ENCODE results near the gene KLHL29. TPM values are rescaled to one million over a fixed set of nuclear protein-coding genes. Genes with fewer than 3 reads are reported as not detected.

The KLHL29 gene
- total RNA-seq, 1 donor from 2014 or later: 17.5 TPM

- Mint-ChIP-seq H3K4me1 (ENCODE audit: unreplicated experiment) (no peaks in the 10 kb centered on the region), H3K4me3 (ENCODE audit: unreplicated experiment) (no peak overlapping the region), H3K27me3 (ENCODE audit: unreplicated experiment) (no peaks in the 10 kb centered on the region), H3K27ac (ENCODE audit: unreplicated experiment) (no peak overlapping the region), H3K9me3 (ENCODE audit: unreplicated experiment) (no peaks in the 10 kb centered on the region), H3K36me3 (ENCODE audit: low read depth, unreplicated experiment) (no peaks in the 10 kb centered on the region)
- TF ChIP-seq CTCF (IDR thresholded peaks at IDR 0.05; ENCODE audit: unreplicated experiment): no peak
- DNase-seq (ENCODE audit: low spot score): no peak
Observed at GRCh38 chr2:23557455-23557854, 172.5 kb downstream of the KLHL29 start.

- Mint-ChIP-seq H3K27me3 (ENCODE audit: unreplicated experiment) (no peaks in the 10 kb centered on the region), H3K27ac (ENCODE audit: unreplicated experiment) (no peak overlapping the region), H3K4me3 (ENCODE audit: unreplicated experiment) (no peak overlapping the region), H3K4me1 (ENCODE audit: unreplicated experiment) (no peaks in the 10 kb centered on the region), H3K36me3 (ENCODE audit: low read depth, unreplicated experiment) (peaks cover under 1% of the 10 kb centered on the region), H3K9me3 (ENCODE audit: unreplicated experiment) (no peaks in the 10 kb centered on the region)
- DNase-seq (ENCODE audit: low spot score): no peak
- TF ChIP-seq CTCF (IDR thresholded peaks at IDR 0.05; ENCODE audit: unreplicated experiment): no peak
Observed at GRCh38 chr2:23559561-23560239, 174.7 kb downstream of the KLHL29 start.

GRCh38 chr2:23561088-23561487, 176.1 kb downstream of the KLHL29 start:
- no peak for TF ChIP-seq CTCF (IDR thresholded peaks at IDR 0.05; ENCODE audit: unreplicated experiment)
- DNase-seq (ENCODE audit: low spot score): no peak
- Mint-ChIP-seq H3K27ac (ENCODE audit: unreplicated experiment) (no peak overlapping the region), H3K4me3 (ENCODE audit: unreplicated experiment) (no peak overlapping the region), H3K36me3 (ENCODE audit: low read depth, unreplicated experiment) (peaks cover 6% of the 10 kb centered on the region), H3K4me1 (ENCODE audit: unreplicated experiment) (no peaks in the 10 kb centered on the region), H3K9me3 (ENCODE audit: unreplicated experiment) (no peaks in the 10 kb centered on the region), H3K27me3 (ENCODE audit: unreplicated experiment) (peaks cover 5% of the 10 kb centered on the region)

GRCh38 chr2:23561544-23561943, 176.6 kb downstream of the KLHL29 start:
- H3K27me3 Mint-ChIP-seq (ENCODE audit: unreplicated experiment): peaks cover 5% of the 10 kb centered on the region
- peaks cover 6% of the 10 kb centered on the region for H3K36me3 Mint-ChIP-seq (ENCODE audit: low read depth, unreplicated experiment)

More at GRCh38 chr2:23561544-23561943, 176.6 kb downstream of the KLHL29 start:
- Mint-ChIP-seq H3K4me3 (ENCODE audit: unreplicated experiment) (no peak overlapping the region), H3K9me3 (ENCODE audit: unreplicated experiment) (no peaks in the 10 kb centered on the region), H3K4me1 (ENCODE audit: unreplicated experiment) (no peaks in the 10 kb centered on the region), H3K27ac (ENCODE audit: unreplicated experiment) (no peak overlapping the region)
- no peak for TF ChIP-seq CTCF (IDR thresholded peaks at IDR 0.05; ENCODE audit: unreplicated experiment)
- DNase-seq (ENCODE audit: low spot score): no peak

Data from endothelial cell (in vitro differentiated cells).